Psoas muscle (tissue), 8 donors: ENCODE data around the gene TFF1. TPM values are rescaled to one million over a fixed set of nuclear protein-coding genes. Genes with fewer than 3 reads are reported as not detected.
A peak's percentile ranks its signal among the peaks of the same experiment; 100 is the strongest.

ENCODE experiments used
- ATAC-seq, 4 donors: fragments of 200-7000 bp; cut with Tn5 transposase; one replicate each; pipeline ENCODE4 v1.9.1; 2020; ENCODE audit warnings: moderate library complexity in 3 of 4, mild to moderate bottlenecking in 2 of 4
- DNase-seq, 2 donors: peaks; one replicate each; pipeline ENCODE4 v3.0.0-alpha.2; 2020
- H3K27ac ChIP-seq: fragments of 200-600 bp; one replicate; pipeline ENCODE4 v1.8.0; 2022
- H3K27me3 ChIP-seq, 3 donors: fragments of 200-600 bp in 1 of 3; one replicate each; pipeline versions ENCODE4 v1.6.1 to v1.8.0; 2013 to 2022; ENCODE audit warnings: low read length in 2 of 3, mild to moderate bottlenecking in 2 of 3, moderate library complexity in 1 of 3; ENCODE audit not compliant: insufficient read depth in 3 of 3
- H3K36me3 ChIP-seq, 2 donors: fragments of 200-600 bp in 1 of 2; one replicate each; pipeline versions ENCODE4 v1.6.1 to v1.8.0; 2013 to 2022; ENCODE audit warnings: low read depth in 1 of 2, mild to moderate bottlenecking in 1 of 2, moderate library complexity in 1 of 2; ENCODE audit not compliant: insufficient read depth in 1 of 2
- H3K4me1 ChIP-seq: fragments of 200-600 bp; one replicate; pipeline ENCODE4 v1.8.0; 2022
- H3K4me3 ChIP-seq: fragments of 200-600 bp; one replicate; pipeline ENCODE4 v1.8.0; 2022; ENCODE audit warnings: mild to moderate bottlenecking
- H3K9me3 ChIP-seq: fragments of 200-600 bp; one replicate; pipeline ENCODE4 v1.8.0; 2022
- CTCF ChIP-seq: fragments of 200-600 bp; IDR thresholded peaks from one replicate; pipeline ENCODE4 v1.8.0; 2022; ENCODE audit warnings: antibody characterized with exemption
- WGBS, 3 donors: extraction: QIAGEN DNeasy Blood & Tissue Kit; methylation state at CpG; one replicate each; pipeline versions ENCODE4 v1.1.6 to v1.1.7; 2013; 5-methylcytosine and 5-hydroxymethylcytosine counted together
- intact Hi-C, 2 donors: fragments of 100-400 bp; cut with DNase I; formaldehyde crosslinking; loops; one replicate each; pipeline versions ENCODE4 v1.11.0 to v1.14.2; 2022
- polyA plus RNA-seq, 3 donors: library from polyadenylated mRNA; stranded (reverse); fragments of 200-250 nt; gene quantifications; one replicate each; pipeline ENCODE4 v1.2.3, GENCODE V29; 2013
- total RNA-seq, 4 donors: library from RNA; stranded (reverse); fragmentation: NEBNext Ultra II Directional in 2 of 4; extraction: Animal tissue kit (Norgen Biotek cat#: 25700) in 2 of 4; gene quantifications; one replicate each; pipeline versions ENCODE4 v1.2.1 to v1.2.4, GENCODE V29; 2021 to 2023
- donor health status: healthy with polysubstance abuse.
- donor health status: DM: no; HTN: no; CAD: no; lungs with moderate emphysema.
- donor health status: Bipolar disorder and iron deficiency.
- donor health status: healthy.
- donor health status: DM: yes; HTN: yes; CAD: no.
- donor health status: DM: no; HTN: no; CAD: no.
- donor health status: DM: no; HTN: no; CAD: no.
- donor health status: DM: yes; HTN: yes; CAD: no.

TFF1 gene
- total and polyA plus RNA-seq, 7 donors: 0.16 TPM; not detected in 6

GRCh38 chr21:42369821-42370220, 3.5 kb upstream of the TFF1 start:
- no peaks in the 10 kb centered on the region for H3K4me1 ChIP-seq
- peaks cover 0 to 18% (median 0%) of the 10 kb centered on the region in 3 donors for H3K27me3 ChIP-seq
- H3K36me3 ChIP-seq: no peaks in the 10 kb centered on the region
- 70 to 78% (median 75%) methylated on average over 16 of the region's 16 CpGs for WGBS, 3 donors
- no peak for TF ChIP-seq CTCF
- no peak for ATAC-seq
- intact Hi-C loops: no loop called here
- no peaks in the 10 kb centered on the region for H3K9me3 ChIP-seq
- H3K27ac ChIP-seq: no peak overlapping the region
- H3K4me3 ChIP-seq: no peak overlapping the region
- DNase-seq: no peak

- Histone ChIP-seq H3K4me1 (no peaks in the 10 kb centered on the region), H3K27me3 (peaks cover 0 to 34% (median 0%) of the 10 kb centered on the region in 3 donors), H3K27ac (no peak overlapping the region), H3K9me3 (no peaks in the 10 kb centered on the region), H3K36me3 (no peaks in the 10 kb centered on the region), H3K4me3 (no peak overlapping the region)
- ATAC-seq (no peak), DNase-seq (no peak)
- intact Hi-C loops: no loop called here
- 77 to 80% (median 79%) methylated on average over 14 of the region's 14 CpGs for WGBS, 3 donors
- no peak for TF ChIP-seq CTCF
Observed at GRCh38 chr21:42367367-42368165, 1.2 kb upstream of the TFF1 start.

- ATAC-seq: no peak
- TF ChIP-seq CTCF: no peak
- Histone ChIP-seq H3K4me3 (no peak overlapping the region), H3K27me3 (peaks cover 0 to 34% (median 2%) of the 10 kb centered on the region in 3 donors), H3K27ac (no peak overlapping the region), H3K36me3 (no peaks in the 10 kb centered on the region), H3K9me3 (no peaks in the 10 kb centered on the region), H3K4me1 (no peaks in the 10 kb centered on the region)
- 68 to 78% (median 68%) methylated on average over 6 of the region's 6 CpGs for WGBS, 3 donors
- DNase-seq: no peak
- intact Hi-C loops: no loop called here
Observed at GRCh38 chr21:42365770-42366169, 565 bp downstream of the TFF1 start.

- ATAC-seq: peak in 1 of 4 donors; percentile 19
- no peak for TF ChIP-seq CTCF
- Histone ChIP-seq H3K4me1 (no peaks in the 10 kb centered on the region), H3K9me3 (no peaks in the 10 kb centered on the region), H3K27me3 (peaks cover 0 to 25% (median 12%) of the 10 kb centered on the region in 3 donors), H3K4me3 (no peak overlapping the region), H3K36me3 (no peaks in the 10 kb centered on the region), H3K27ac (no peak overlapping the region)
- intact Hi-C loops: no loop called here
- WGBS, 3 donors: 67 to 75% (median 70%) methylated on average over 13 of the region's 13 CpGs
- DNase-seq: no peak
Observed at GRCh38 chr21:42364304-42364865, 1.9 kb downstream of the TFF1 start.
